ENCODE data around the gene VIPR2. TPM values are rescaled to one million over a fixed set of nuclear protein-coding genes. Genes with fewer than 3 reads are reported as not detected.

The VIPR2 gene
- total RNA-seq, 1 donor from 2014 or later: 0.04 TPM

- no peak for ATAC-seq
These were observed 13.0 kb upstream of the VIPR2 start for GRCh38 chr7:159157714-159158113.

DNA sequence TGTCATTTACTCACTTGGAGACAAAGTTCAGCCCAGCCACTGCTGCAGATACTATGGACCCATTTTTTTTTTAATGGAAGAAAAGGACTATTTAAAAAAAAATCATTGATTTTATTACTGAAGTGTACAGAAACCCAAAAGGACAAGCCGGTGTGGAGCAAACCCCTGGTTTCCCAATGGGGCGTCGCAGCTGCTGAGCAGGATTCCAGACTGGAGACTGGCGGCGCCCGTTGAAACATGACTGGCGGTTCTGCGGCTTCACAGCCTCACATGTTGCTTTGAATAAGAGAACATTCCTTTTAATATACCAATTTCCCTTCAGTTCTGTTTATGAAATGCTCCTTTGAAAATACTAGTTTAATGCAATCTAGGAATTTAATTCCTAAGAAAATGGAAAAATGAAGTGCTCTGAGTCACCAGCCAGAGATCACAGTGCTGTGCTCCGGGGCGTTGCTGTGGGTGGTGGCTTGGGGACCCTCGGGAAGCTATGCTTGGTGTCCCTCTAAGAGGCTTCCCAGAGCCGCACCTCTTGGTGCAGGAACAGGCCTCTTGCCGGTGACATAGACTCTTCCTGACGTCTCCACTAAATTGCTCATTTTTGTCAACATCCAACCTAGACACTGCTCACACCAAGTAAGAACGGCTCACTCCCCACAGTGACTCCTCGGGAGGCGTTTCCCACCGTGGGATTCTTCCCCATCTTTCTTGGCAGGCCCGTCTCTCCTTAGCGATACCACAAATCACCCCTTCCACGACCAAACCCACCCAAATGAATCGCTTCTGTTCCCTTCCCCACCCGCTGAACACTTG, 12.0 kb upstream of the VIPR2 start:
- no peak for ATAC-seq

- no peak for ATAC-seq
These were observed 10.7 kb upstream of the VIPR2 start for GRCh38 chr7:159155410-159155809.

DNA sequence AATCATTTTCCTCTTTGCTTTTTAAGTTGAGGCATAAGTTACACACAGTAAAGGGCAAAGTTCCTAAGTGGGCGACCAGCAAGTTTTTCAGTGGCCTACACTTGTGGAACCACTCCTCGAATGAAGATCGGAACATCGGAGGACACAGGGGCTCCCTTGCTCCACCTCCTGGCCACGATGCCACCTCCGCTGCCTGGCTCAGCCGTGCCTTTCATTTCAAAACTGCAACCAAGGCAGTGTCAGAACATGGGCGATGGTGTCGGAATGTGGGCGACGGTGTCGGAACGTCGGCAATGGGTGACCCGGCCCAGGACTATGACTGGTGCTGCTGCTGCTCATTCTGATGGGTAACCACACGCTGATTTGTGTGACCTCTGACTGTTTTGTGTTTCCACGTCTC, 9.6 kb upstream of the VIPR2 start:
- no peak for ATAC-seq

DNA sequence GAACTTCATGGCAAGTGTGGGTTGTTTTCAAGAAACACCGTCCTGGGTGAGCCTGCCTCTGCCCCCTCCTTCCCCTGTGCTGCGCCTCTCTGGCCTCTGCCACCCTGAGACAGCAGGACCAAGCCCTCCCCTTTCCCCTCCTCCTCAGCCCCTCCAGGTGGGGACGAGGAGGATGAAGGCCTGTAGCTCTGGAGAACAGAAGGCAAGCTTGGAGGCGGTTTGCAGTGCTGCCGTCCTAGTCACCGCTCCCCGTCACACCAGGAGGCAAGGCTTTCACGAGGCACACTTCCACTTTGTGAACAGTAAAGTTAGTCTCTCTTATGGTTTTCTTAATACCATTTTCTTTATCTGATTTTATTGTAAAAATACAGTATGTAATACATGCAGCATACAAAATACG, 8.8 kb upstream of the VIPR2 start:
- ATAC-seq: no peak

DNA sequence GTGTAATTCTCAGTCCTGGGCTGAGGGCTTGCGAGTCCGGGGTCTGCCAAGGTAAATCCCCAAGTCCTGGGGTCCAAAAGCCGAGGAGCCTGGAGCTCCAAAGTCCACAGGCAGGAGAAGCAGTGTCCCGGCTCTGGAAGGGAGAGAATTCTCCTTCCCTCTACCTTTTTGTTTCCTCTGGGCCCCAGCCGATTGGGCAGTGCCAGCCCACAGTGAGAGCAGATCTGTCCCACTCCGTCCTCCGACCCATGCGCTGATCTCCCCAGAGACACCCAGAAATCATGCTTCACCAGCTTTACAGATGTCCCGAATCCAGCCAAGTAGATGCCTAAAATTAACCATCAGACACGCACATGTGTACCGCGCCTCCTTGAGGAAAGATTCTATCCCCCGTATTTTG, 8.1 kb upstream of the VIPR2 start:
- ATAC-seq: no peak

- ATAC-seq: no peak
These were observed 6.6 kb upstream of the VIPR2 start for GRCh38 chr7:159151231-159151630.

- no peak for ATAC-seq
These were observed 4.8 kb upstream of the VIPR2 start for GRCh38 chr7:159149488-159149887.

GRCh38 chr7:159148430-159149395, 4.0 kb upstream of the VIPR2 start:
- ATAC-seq: no peak

- no peak for ATAC-seq
These were observed 3.0 kb upstream of the VIPR2 start for GRCh38 chr7:159147687-159148086.

- ATAC-seq: no peak
These were observed 2.6 kb upstream of the VIPR2 start for GRCh38 chr7:159147246-159147645.

GRCh38 chr7:159146084-159146858, 1.6 kb upstream of the VIPR2 start:
- no peak for ATAC-seq

DNA sequence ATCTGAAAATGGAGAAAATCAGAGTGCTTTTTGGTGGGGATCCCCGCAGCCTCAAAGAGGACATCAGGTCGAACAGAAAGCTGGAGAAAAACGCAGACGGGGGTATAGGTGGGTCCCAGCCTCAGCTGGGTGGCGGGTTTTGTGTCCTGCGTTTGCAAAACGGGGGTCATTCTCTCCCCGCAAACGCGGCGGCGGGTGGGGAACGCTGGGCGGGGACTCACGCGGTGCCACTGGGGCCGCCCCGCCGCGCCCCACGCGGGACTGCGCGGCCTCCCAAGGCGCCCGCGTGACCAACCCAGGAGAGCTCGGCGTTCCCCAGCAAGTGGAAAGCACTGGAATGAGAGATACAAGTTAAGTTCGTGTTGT, 806 bp upstream of the VIPR2 start:
- ATAC-seq: no peak

GRCh38 chr7:159143780-159144757, 598 bp downstream of the VIPR2 start:
- peak; percentile 26 for ATAC-seq

DNA sequence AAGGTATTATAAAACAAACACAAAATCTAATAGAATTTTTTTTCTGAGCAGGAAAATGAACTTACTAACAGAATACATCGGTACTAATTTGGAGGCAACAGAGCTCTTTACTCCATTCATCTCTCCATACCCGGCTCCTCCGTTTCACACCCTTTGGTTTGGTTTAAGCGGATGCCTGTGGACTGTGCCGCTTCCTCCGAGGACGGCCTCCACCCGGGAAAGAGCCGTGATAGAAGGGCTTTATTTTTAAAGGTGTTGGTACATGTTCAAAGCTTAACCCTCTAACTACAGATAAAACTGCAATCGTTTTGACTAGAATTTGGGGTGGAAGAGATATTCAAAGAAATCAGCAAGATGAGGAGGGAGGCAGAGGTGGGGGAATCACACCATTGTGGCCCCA, 1.9 kb downstream of the VIPR2 start:
- ATAC-seq: no peak

- no peak for ATAC-seq
These were observed 2.5 kb downstream of the VIPR2 start for GRCh38 chr7:159142199-159142598.

GRCh38 chr7:159141660-159142059, 3.0 kb downstream of the VIPR2 start:
- ATAC-seq: no peak

GRCh38 chr7:159141167-159141566, 3.5 kb downstream of the VIPR2 start:
- ATAC-seq: no peak

- no peak for ATAC-seq
These were observed 4.3 kb downstream of the VIPR2 start for GRCh38 chr7:159140170-159140910.

GRCh38 chr7:159139639-159140038, 5.0 kb downstream of the VIPR2 start:
- no peak for ATAC-seq

DNA sequence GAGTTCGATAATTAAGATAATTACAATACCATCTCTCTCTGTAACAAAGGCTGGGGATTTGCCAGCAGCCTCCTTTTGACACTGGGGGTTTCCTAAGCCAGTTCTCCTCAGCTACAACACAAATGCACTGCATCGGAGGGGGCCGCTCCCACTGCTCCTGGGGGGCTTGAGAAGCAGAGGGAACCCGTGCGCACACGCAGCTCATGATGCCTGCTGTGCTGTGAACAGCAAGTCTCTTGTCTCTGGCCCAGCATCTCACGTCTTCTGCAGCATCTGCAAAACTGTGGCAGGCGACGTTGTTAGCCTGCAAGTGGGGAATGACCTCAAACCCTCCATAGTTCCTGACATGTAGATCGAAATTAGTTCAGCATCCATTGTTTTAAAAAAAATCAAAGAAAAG, 5.5 kb downstream of the VIPR2 start:
- no peak for ATAC-seq

All from esophagus mucosa (tissue), 1 donor.